A673 (cell line): ENCODE results near the gene PACSIN2. TPM values are rescaled to one million over a fixed set of nuclear protein-coding genes. Genes with fewer than 3 reads are reported as not detected.

Source experiments
- BruUV-seq: library from RNA; stranded (reverse); fragments of 400-500 nt; replicated peaks from 2 replicates; lab custom pipeline; 2021; lab: Mats Ljungman, UMichigan
- CTCF ChIA-PET: fragments of 300-600 bp; sonication (Branson Sonifier 250); formaldehyde crosslinking; loops from one replicate; lab custom pipeline; 2022; ENCODE audit warnings: antibody characterized with exemption; lab: Charles Lee
- POLR2A ChIA-PET: fragments of 300-600 bp; sonication (Branson Sonifier 250); formaldehyde crosslinking; loops from one replicate; lab custom pipeline; 2022; ENCODE audit warnings: antibody characterized with exemption; ENCODE audit not compliant: low non-redundant PET; lab: Charles Lee
- DNase-seq: peaks from one replicate; pipeline ENCODE4 v3.0.0-alpha.2; 2015; ENCODE audit warnings: low spot score
- H3K27ac ChIP-seq: fragments of 200-600 bp; sonication (generic); 2 replicates; pipeline ENCODE4 v1.5.1; 2016; ENCODE audit warnings: mixed run types, low read depth, mild to moderate bottlenecking, mixed read lengths, antibody characterized with exemption, low read length; ENCODE audit not compliant: poor library complexity, severe bottlenecking
- H3K27me3 ChIP-seq: fragments of 200-600 bp; sonication (generic); replicated peaks from 2 replicates; pipeline ENCODE4 v1.6.1; 2017; ENCODE audit warnings: mixed run types, low read depth, mild to moderate bottlenecking, mixed read lengths, antibody characterized with exemption, low read length; ENCODE audit not compliant: insufficient read depth, poor library complexity
- H3K36me3 ChIP-seq: fragments of 200-600 bp; sonication (generic); 2 replicates; pipeline ENCODE4 v1.6.1; 2016; ENCODE audit warnings: mixed run types, mild to moderate bottlenecking, mixed read lengths, antibody characterized with exemption, low read length; ENCODE audit not compliant: insufficient read depth, poor library complexity, severe bottlenecking
- H3K4me1 ChIP-seq: fragments of 200-600 bp; sonication (generic); 2 replicates; pipeline ENCODE4 v1.6.1; 2017; ENCODE audit warnings: mixed run types, mild to moderate bottlenecking, mixed read lengths, antibody characterized with exemption, low read length; ENCODE audit not compliant: insufficient read depth, poor library complexity, severe bottlenecking
- H3K4me3 ChIP-seq: fragments of 200-600 bp; sonication (generic); 2 replicates; pipeline ENCODE4 v1.5.1; 2016; ENCODE audit warnings: low read depth, mixed run types, mild to moderate bottlenecking, mixed read lengths, low read length; ENCODE audit not compliant: poor library complexity, severe bottlenecking
- H3K9me3 ChIP-seq: fragments of 200-600 bp; sonication (generic); 2 replicates; pipeline ENCODE4 v1.6.1; 2016; ENCODE audit warnings: mixed run types, low read depth, mild to moderate bottlenecking, mixed read lengths, antibody characterized with exemption, low read length; ENCODE audit not compliant: poor library complexity, severe bottlenecking
- CTCF ChIP-seq: fragments of 300-800, 200-600 bp; sonication (generic); conservative IDR thresholded peaks from 2 replicates; pipeline ENCODE4 v1.5.1; 2017; ENCODE audit warnings: low read depth, mild to moderate bottlenecking, antibody characterized with exemption, low read length, moderate library complexity, mixed read lengths
- EZH2 ChIP-seq: fragments of 200-600 bp; sonication (generic); IDR thresholded peaks from 2 replicates; pipeline ENCODE4 v1.6.1; 2017; ENCODE audit warnings: borderline replicate concordance, low read depth, mild to moderate bottlenecking, mixed read lengths, antibody characterized with exemption, low read length; ENCODE audit not compliant: poor library complexity, severe bottlenecking
- intact Hi-C: fragments of 100-400 bp; cut with micrococcal nuclease; formaldehyde crosslinking; loops from one replicate; pipeline ENCODE4 v1.10.0; 2022; ENCODE audit not compliant: unreplicated experiment
- total RNA-seq: library from RNA; stranded (reverse); gene quantifications from 2 replicates; pipeline ENCODE4 v1.2.3, GENCODE V29; 2021

PACSIN2 gene
- total RNA-seq, 1 experiment from 2014 or later, result 51.8 TPM

DNA sequence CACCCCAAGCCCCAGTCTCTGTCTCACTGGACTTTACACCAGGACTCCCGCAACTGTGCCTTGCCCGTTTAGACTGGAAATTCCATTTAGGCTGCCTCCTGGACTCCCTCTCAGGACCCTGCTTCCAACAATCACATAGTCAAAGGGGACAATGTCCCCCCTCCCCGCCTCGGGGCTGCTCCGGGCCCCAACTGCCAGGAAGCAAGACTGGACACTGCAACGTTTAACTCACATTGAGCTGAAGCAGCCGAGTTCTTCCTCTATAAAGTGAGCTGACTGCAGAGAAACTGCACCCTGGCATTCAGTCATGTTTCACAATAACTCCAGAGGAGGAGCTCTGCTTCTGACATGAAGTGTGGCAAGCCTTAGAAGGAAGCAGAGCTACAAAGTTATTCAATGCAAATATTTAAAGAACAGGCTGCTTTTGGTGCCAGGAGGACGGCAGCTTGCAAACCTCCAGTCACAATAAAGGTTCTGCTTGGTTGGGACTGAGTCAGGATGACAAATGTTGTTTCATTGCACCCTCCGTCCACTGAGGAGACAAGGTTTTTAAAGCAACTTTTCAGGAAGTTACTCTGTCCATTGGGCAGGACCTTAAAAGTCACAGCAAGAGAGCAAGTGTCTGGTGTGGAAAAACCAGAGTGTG is 19.9 kb downstream of the PACSIN2 start:
- POLR2A ChIA-PET, result no interaction called here
- Histone ChIP-seq H3K4me3 (no peak overlapping the region), H3K9me3 (no peaks in the 10 kb centered on the region), H3K4me1 (peaks cover 17% of the 10 kb centered on the region), H3K36me3 (peaks cover 3% of the 10 kb centered on the region), H3K27me3 (no peaks in the 10 kb centered on the region), H3K27ac (peak overlapping the region; percentile 72)
- BruUV-seq, result no TSS peak
- DNase-seq, result peak; percentile 67
- CTCF ChIA-PET, result no interaction called here
- TF ChIP-seq CTCF (no peak), EZH2 (no peak)
- intact Hi-C loops, result no loop called here

DNA sequence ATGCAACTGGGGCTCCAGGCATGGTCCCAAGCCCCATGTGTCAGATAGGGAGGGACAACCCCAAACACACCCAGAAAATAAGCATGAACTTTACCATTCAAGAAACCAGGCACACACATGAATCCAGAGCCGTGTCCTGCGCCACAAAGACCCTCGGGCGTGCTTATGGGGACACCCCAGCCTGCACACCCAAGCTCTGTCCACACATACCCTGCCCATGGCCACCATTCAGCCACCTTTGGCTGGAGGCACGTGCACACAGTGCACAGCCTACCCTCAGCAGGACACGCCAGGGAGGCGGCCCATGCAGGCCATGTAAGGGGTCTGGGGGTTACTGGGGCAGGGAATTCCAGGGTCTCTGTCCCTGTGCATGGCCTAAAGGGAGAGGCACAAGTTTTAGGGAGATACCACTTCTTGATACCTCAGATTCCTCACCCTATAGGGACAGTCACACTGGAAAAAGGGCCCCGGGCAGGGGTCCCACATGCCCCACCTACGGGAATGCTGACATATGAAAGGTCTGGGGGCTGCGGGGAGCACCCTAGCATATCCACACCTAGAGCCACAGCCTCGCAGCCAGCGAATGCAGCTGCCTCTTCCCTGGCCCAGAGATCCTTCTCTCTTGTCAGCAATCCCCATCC is 20.6 kb downstream of the PACSIN2 start:
- H3K4me1 ChIP-seq, result peaks cover 17% of the 10 kb centered on the region
- no TSS peak for BruUV-seq
- CTCF ChIA-PET, result no interaction called here
- peaks cover 3% of the 10 kb centered on the region for H3K36me3 ChIP-seq
- no peaks in the 10 kb centered on the region for H3K9me3 ChIP-seq
- intact Hi-C loops, result no loop called here
- TF ChIP-seq EZH2, result no peak
- TF ChIP-seq CTCF, result no peak
- H3K27ac ChIP-seq, result peak overlapping the region; percentile 72
- POLR2A ChIA-PET, result no interaction called here
- H3K27me3 ChIP-seq, result no peaks in the 10 kb centered on the region
- no peak overlapping the region for H3K4me3 ChIP-seq
- no peak for DNase-seq

- H3K27ac ChIP-seq, result peak overlapping the region; percentile 72
- peaks cover 17% of the 10 kb centered on the region for H3K4me1 ChIP-seq
- H3K36me3 ChIP-seq, result peaks cover 3% of the 10 kb centered on the region
- TF ChIP-seq CTCF (no peak), EZH2 (no peak)
- H3K9me3 ChIP-seq, result no peaks in the 10 kb centered on the region
- BruUV-seq, result no TSS peak
- no peak for DNase-seq
- intact Hi-C loops, result no loop called here
- CTCF ChIA-PET, result no interaction called here
- no peak overlapping the region for H3K4me3 ChIP-seq
- POLR2A ChIA-PET, result interaction anchor here (0.7 kb wide), 1 partner anchor 334 kb away, joined by 3 read pairs; no protein-coding TSS in a partner anchor
- no peaks in the 10 kb centered on the region for H3K27me3 ChIP-seq
These were observed 21.2 kb downstream of the PACSIN2 start for GRCh38 chr22:42993651-42994275.
